Measurements from ENCODE around the gene CNNM2.

CNNM2 gene

DNA sequence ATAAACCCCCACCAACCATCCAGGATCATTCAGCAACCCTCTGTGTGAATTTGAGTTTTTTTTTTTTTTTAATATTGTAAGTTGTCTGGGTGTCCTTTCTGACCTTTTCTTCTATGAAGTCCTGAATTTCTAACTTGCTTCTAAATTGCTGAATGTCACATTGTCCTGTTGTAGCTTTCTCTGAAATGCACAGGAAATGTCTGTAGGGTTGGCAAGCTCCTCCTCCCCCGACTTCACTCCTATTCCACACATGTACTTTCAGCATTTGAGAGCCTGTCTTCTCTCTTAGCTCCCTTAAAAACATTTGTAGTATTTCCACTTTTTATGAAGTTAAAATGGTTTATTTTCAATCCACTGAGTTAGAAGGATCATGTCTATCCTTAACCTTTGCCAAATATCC is 3.3 kb upstream of the CNNM2 start:
- no peak for TF ChIP-seq CTCF (IDR thresholded peaks at IDR 0.05; ENCODE audit: borderline replicate concordance, insufficient read depth, low read depth, low read length)
- H3K4me3 ChIP-seq (ENCODE audit: low read depth, low read length): no peak overlapping the region

DNA sequence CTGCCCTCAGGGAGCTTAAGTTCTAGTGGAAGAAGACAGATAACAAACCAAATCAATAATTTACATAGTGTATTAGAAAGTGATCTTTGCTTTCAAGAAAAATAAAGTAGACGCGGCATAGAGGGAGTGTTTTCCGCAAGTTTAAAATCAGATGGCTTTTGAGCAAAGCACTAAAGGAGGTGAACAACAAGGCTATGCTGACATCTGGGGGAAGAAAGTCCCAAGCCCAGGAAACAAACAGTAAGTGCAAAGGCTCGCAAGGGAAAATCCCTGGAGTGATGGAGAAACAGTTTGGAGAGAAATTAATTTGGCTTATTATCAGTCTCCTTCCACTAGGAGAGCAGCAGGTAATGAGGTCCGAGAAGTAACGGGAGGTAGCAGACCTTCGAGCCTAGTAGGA is 1.9 kb upstream of the CNNM2 start:
- no peak overlapping the region for H3K4me3 ChIP-seq (ENCODE audit: low read depth, low read length)
- no peak for TF ChIP-seq CTCF (IDR thresholded peaks at IDR 0.05; ENCODE audit: borderline replicate concordance, insufficient read depth, low read depth, low read length)

DNA sequence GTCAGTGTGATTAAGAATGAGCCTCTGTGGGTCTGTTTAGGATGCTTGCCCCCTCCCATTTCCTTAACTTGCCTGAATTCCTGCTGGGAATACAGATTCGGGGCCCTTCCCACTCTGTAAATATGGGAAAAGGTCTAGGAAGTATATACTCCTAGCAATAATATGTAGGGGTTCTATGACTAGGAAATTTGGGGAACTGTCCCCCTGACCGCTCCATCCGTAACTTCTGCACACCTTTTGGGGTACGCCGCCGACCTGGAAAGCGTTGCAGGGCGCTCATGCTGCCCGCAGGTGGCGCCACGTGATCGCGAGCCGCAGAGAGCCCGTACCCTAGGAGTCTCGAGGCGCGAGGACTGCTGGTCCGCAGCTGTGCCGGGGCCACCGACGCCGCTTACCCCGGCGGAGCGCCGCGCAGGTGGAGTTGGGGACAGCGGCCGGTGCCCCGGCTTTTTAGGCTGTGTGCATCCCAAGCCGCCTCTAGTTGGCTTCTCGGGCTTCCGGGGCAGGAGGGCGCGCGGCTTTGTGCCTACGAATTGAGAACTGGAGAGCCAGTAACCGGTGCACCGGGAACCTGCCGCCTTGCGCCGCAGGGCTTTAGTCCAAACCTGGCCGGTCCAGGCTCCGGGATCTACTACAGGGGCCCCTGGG is 656 bp upstream of the CNNM2 start:
- TF ChIP-seq CTCF (IDR thresholded peaks at IDR 0.05; ENCODE audit: borderline replicate concordance, insufficient read depth, low read depth, low read length): peak; percentile 95

DNA sequence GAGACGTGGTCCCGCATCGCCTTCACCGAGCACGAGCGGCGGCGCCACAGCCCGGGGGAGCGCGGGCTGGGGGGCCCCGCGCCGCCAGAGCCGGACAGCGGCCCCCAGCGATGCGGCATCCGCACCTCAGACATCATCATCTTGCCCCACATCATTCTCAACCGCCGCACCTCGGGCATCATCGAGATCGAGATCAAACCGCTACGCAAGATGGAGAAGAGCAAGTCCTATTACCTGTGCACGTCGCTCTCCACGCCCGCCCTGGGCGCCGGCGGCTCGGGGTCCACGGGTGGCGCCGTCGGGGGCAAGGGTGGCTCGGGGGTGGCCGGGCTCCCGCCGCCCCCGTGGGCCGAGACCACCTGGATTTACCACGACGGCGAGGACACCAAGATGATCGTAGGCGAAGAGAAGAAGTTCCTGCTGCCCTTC is 737 bp downstream of the CNNM2 start:
- no peak for TF ChIP-seq CTCF (IDR thresholded peaks at IDR 0.05; ENCODE audit: borderline replicate concordance, insufficient read depth, low read depth, low read length)
- H3K4me3 ChIP-seq (ENCODE audit: low read depth, low read length): peak overlapping the region; percentile 95

More for the DNA sequence above, 656 bp upstream of the CNNM2 start:
- peak overlapping the region; percentile 95 for H3K4me3 ChIP-seq (ENCODE audit: low read depth, low read length)

DNA sequence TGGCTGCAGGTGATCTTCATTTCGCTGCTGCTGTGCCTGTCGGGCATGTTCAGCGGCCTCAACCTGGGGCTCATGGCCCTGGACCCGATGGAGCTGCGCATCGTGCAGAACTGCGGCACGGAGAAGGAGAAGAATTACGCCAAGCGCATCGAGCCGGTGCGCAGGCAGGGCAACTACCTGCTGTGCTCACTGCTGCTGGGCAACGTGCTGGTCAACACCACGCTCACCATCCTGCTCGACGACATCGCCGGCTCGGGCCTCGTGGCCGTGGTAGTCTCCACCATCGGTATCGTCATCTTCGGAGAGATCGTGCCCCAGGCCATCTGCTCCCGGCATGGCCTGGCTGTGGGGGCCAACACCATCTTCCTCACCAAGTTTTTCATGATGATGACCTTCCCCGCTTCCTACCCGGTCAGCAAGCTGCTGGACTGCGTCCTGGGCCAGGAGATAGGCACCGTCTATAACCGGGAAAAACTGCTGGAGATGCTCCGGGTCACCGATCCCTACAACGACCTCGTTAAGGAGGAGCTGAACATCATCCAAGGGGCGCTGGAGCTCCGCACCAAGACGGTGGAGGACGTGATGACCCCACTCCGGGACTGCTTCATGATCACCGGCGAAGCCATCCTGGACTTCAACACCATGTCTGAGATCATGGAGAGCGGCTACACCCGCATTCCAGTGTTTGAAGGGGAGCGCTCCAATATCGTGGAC is 1.3 kb downstream of the CNNM2 start:
- no peak for TF ChIP-seq CTCF (IDR thresholded peaks at IDR 0.05; ENCODE audit: borderline replicate concordance, insufficient read depth, low read depth, low read length)
- peak overlapping the region; percentile 95 for H3K4me3 ChIP-seq (ENCODE audit: low read depth, low read length)

DNA sequence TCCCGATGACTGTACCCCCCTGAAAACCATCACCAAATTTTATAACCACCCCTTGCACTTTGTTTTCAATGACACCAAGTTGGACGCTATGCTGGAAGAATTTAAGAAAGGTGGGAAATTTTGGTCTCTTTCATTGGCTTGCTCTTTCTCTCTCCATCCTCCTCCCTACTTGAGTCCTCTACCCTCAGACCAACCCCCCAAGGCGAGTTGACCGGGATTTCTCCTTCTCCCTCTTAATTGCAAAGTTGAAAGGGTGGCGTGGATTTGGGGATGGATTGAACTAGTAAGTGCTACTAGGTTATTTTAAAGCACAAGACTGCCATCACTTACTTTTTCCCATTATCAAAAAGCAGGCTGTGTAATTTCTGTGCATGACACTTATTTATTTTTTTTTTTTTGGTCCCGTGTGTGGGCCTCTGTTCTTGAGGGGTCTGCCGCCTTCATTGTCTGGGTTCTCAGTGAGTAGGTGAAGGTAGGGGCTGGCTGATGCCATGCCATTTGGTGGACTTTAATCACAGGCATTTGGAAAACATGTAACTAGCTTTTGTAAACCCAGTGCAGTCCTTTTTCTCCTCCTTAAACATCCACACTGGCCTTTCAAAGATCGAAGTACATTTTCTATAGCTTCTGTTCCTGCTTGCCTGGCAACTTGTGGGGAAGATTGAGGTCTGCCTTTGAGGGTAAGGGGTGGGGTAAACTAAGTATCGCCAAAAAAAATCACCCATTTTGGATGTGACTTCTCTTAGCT is 2.1 kb downstream of the CNNM2 start:
- no peak for TF ChIP-seq CTCF (IDR thresholded peaks at IDR 0.05; ENCODE audit: borderline replicate concordance, insufficient read depth, low read depth, low read length)
- H3K4me3 ChIP-seq (ENCODE audit: low read depth, low read length): peak overlapping the region; percentile 24

Measured in GM12875 (cell line).